NCI-H446 (cell line): Measurements from ENCODE around the gene MYOT.
"Not testable (repeated sequence)": the region's sequence is repeated elsewhere in the genome, so short reads cannot be mapped to it uniquely, and the experiment has no call there.

Source experiments
- DNase-seq, 2 experiments: peaks; one replicate each; lab custom pipeline; 2025; lab: John Stamatoyannopoulos, UW

Gene MYOT

DNA sequence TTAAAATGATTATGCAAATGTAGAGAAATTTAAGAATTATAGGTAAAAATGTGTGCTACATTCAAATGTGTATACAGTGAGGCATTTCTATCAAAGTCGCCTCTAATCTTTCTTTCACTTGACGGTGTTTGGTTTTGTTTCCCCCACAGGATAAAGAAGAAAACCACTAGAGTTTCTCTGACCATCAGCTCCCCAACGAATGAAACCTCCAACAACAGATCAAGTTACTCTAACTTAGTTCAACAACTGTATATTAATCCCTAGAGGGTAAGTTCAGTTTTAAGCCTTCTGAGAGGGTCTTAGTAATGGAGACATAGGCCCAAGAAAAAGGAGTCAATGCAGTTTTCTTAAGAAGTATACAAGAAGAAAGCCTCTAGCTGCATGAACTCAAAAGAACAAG, 11.5 kb upstream of the MYOT start:
- no peak for DNase-seq

DNA sequence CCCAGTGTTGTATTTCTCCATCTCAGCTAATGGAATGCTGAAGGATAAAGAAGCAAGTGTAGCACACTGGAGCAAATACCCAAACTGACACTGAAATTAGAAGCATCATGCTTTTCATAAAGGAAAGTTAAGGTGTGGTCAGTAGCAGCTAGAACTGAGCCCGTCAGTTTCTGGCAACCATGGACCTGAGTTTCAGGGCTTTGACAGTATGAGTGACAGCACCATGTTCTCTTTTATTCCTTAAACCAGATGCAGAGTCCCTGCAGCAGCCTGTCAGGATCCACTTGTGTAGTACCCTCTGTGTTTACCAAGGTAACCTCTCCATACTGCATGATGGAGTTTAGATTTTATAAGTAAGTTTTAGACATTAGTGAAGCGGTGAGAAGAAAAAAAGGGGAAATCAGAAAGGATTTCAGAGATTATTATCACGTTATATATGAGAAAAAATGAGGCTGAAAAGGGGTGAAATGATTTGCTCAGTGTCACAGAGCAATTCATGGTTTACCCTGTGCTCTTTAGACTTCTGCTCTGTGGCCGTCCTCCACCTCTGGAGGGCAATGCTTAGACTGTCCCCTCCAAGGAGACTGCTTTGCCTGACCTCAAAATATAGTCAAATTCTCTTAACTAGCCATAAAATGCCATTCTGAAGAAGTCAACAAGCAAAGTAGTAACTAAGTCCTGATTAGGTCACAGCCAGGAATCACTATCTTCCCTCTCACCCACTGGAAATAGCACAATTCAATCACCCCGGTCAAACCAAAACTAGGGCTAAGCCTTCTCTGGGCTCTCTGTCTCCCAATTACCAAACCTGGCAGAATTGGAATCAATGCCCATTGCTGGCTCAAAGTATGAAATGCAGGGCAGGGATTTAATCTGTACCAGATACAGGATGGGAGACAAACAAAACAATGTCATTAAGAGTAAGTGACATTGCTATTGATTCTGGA, 10.5 kb upstream of the MYOT start:
- no peak for DNase-seq

GRCh38 chr5:137858223-137858916, 9.3 kb upstream of the MYOT start:
- DNase-seq: no peak

- no peak for DNase-seq
Observed at GRCh38 chr5:137858954-137859353, 8.7 kb upstream of the MYOT start.

GRCh38 chr5:137862251-137862650, 5.4 kb upstream of the MYOT start:
- no peak for DNase-seq

DNA sequence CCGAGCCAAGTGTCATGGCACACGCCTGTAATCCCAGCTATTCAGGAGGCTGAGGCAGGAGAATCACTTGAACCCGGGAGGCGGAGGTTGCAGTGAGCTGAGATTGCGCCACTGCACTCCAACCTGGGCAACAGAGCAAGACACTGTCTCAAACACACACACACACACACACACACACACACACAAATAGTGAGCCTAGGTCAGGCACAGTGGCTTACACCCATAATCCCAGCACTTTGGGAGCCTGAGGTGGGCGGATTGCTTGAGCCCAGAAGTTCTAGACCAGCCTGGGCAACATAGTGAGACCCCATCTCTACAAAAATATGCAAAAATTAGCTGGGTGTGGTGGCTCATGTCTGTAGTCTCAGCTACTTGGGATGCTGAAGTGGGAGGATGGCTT, 4.0 kb upstream of the MYOT start:
- DNase-seq: not testable (repeated sequence)

- DNase-seq: no peak
Observed at GRCh38 chr5:137866541-137867388, 895 bp upstream of the MYOT start.

- no peak for DNase-seq
Observed at GRCh38 chr5:137870647-137871339, 3.1 kb downstream of the MYOT start.

DNA sequence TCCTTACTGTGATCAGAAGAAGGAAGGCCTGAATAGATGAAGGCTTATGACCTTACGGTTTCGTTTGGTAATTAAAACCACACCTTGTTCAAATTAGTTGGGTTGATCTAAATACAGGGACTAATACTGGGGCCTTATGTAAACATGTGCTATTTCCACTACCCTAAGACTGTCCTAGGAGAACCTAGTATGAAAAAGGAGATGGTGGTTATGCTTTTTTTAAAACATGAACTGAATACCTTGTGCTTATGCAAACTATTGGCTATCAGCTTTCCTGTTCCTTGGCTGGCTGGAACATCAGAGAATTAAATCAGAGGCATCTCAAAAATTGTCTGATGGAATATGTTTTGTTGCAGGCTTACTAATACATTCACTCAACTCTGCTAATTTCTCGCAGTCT, 3.9 kb downstream of the MYOT start:
- DNase-seq: no peak

DNA sequence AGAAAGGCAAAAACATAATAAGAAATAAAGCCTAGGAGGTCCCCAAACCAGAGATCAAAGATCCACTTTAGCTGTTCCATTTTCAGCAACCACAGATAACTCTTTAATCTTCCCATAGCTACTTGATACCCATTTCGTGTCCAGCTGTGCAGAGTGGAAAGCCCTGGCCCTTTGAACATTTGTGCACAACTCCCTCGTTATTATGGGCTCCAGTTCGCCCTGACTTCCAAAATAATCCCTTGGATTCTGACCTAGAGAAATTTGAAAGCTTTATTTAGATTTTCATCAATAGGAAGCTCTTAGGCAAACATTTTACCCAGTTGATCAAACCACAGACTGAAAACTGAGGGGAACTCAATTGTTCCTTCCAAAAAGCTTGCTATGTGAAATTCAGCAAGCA, 4.8 kb downstream of the MYOT start:
- no peak for DNase-seq

DNA sequence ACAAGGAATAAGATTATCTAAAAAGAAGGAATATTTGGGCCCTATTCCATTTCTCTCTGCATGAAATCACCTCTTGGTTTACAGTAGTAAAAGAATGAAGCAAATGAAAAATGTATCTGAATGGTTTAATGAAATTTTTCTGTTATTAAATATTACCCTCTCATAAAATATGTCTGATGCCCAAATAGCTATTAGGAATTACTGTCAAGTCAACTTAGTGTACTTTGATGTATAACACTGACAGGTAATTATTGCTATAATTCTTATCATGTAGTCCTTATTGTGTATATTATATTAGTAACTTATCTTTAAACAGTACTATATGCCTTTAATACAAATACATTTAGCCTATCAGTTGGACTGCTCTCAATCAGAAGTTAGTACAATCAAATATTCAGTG, 8.4 kb downstream of the MYOT start:
- no peak for DNase-seq

DNA sequence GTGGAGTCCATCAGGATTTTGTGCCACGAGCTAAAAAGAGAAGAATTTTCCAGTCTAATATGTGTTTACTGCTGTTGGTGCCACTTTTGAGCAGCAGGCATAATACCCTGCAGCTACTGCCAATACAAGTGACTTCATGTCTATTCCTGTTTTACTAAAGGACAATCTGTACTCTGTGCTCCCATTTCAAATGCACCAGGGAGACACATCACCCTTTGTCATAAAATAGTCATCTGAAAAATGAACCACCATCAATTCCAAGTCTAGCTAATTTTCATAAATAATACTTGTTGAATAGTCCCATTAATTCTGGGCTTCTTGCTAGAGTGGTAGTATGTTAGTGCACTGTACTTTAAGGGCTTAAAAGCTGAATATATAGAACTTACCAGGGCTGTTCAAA, 12.7 kb downstream of the MYOT start:
- no peak for DNase-seq

GRCh38 chr5:137887831-137888230, 20.2 kb downstream of the MYOT start:
- no peak for DNase-seq

DNA sequence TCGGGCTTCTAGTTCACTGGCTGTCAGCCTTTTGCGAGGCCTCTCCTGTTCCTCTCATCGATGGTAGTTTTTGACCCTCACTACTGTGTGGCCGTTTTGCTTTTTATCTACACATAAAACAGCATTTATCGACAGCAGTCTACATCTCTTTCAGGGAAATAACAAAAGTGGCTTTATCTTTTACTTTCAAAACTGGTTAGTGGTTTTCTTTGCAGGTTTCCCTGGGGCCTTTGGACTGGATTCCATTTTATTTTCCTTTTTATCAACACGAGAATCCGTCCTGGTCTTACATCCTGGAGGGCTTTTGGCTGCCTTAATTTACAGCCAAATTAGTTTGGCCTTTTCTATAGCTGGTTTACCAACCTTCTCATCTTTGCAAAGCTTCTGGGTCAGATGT, 20.8 kb downstream of the MYOT start:
- no peak for DNase-seq

GRCh38 chr5:137888863-137889759, 21.5 kb downstream of the MYOT start, which contains the start of gene PKD2L2:
Gene PKD2L2, plus strand, starts transcription at chr5:137889457. Its CDS starts 35 bp downstream, at chr5:137889492.
- DNase-seq: no peak

GRCh38 chr5:137890845-137891244, 23.2 kb downstream of the MYOT start:
- DNase-seq: no peak

- no peak for DNase-seq
Observed at GRCh38 chr5:137891849-137892248, 24.2 kb downstream of the MYOT start.

DNA sequence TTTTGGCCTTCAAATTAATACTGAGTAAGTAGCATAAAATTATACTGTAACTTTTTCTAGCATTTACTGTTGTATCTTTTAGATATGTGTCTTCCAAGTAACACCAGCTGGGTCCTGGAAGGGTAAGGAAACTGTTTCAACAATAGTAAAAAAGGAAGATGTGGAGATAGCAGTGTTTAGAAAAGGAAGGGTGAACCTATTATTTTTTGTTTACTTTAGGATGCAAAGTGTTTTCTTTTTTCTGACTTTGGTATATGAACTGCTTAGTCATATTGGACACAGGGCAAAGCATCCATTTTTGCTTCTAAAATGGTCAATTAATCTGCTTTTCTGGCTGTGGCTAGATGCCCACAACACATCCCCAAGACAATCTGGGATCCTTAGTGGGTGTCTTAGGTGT, 26.9 kb downstream of the MYOT start:
- DNase-seq: no peak

GRCh38 chr5:137896560-137896959, 28.9 kb downstream of the MYOT start:
- DNase-seq: no peak

DNA sequence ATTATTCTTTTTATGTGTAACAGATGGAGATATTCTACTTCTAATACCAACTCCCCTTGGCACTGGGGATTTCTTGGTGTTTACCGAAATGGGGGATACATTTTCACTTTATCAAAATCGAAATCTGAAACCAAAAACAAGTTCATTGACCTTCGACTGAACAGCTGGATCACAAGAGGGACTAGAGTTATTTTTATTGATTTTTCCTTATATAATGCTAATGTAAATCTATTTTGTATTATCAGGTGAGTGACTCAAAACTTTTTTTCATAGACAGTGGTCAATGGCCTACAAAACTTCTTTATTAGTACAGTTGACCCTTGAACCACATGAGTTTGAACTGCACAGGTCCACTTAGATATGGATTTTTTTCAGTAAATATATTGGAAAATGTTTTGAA, 31.8 kb downstream of the MYOT start:
- no peak for DNase-seq
